HG03045 (cell line): ENCODE measurements around the gene PLEKHA6.

Source experiments
- ATAC-seq: cut with Tn5 transposase; IDR thresholded peaks from one replicate; pipeline ENCODE4 v1.9.1; 2021; ENCODE audit warnings: mild to moderate bottlenecking, moderate library complexity; ENCODE audit not compliant: unreplicated experiment

The PLEKHA6 gene

GRCh38 chr1:204263254-204263910 is 96.3 kb downstream of the PLEKHA6 start:
- no peak for ATAC-seq

GRCh38 chr1:204262506-204263253 is 97.0 kb downstream of the PLEKHA6 start:
- ATAC-seq, result no peak

- no peak for ATAC-seq
Measured at GRCh38 chr1:204261746-204262505, 97.8 kb downstream of the PLEKHA6 start.

GRCh38 chr1:204261266-204261665 is 98.5 kb downstream of the PLEKHA6 start:
- ATAC-seq, result no peak

GRCh38 chr1:204260601-204261197 is 99.0 kb downstream of the PLEKHA6 start:
- ATAC-seq, result no peak

- no peak for ATAC-seq
Measured at GRCh38 chr1:204259782-204260181, 99.9 kb downstream of the PLEKHA6 start.

- ATAC-seq, result no peak
Measured at GRCh38 chr1:204259196-204259595, 100.5 kb downstream of the PLEKHA6 start.

- no peak for ATAC-seq
Measured at GRCh38 chr1:204258213-204259115, 101.3 kb downstream of the PLEKHA6 start.

- no peak for ATAC-seq
Measured at GRCh38 chr1:204257446-204257845, 102.3 kb downstream of the PLEKHA6 start.

- no peak for ATAC-seq
Measured at GRCh38 chr1:204256531-204256930, 103.2 kb downstream of the PLEKHA6 start.

GRCh38 chr1:204255966-204256365 is 103.8 kb downstream of the PLEKHA6 start:
- no peak for ATAC-seq

GRCh38 chr1:204255225-204255624 is 104.5 kb downstream of the PLEKHA6 start:
- no peak for ATAC-seq

- no peak for ATAC-seq
Measured at GRCh38 chr1:204254031-204254661, 105.6 kb downstream of the PLEKHA6 start.

- ATAC-seq, result no peak
Measured at GRCh38 chr1:204251926-204252689, 107.6 kb downstream of the PLEKHA6 start.

GRCh38 chr1:204251286-204251685 is 108.4 kb downstream of the PLEKHA6 start:
- no peak for ATAC-seq

- no peak for ATAC-seq
Measured at GRCh38 chr1:204250428-204251030, 109.2 kb downstream of the PLEKHA6 start.

- no peak for ATAC-seq
Measured at GRCh38 chr1:204249736-204250427, 109.8 kb downstream of the PLEKHA6 start.

- ATAC-seq, result no peak
Measured at GRCh38 chr1:204248954-204249353, 110.8 kb downstream of the PLEKHA6 start.
